ENCODE results near the gene KIN.
"Not testable (repeated sequence)": the region's sequence is repeated elsewhere in the genome, so short reads cannot be mapped to it uniquely, and the experiment has no call there.

Gene KIN

DNA sequence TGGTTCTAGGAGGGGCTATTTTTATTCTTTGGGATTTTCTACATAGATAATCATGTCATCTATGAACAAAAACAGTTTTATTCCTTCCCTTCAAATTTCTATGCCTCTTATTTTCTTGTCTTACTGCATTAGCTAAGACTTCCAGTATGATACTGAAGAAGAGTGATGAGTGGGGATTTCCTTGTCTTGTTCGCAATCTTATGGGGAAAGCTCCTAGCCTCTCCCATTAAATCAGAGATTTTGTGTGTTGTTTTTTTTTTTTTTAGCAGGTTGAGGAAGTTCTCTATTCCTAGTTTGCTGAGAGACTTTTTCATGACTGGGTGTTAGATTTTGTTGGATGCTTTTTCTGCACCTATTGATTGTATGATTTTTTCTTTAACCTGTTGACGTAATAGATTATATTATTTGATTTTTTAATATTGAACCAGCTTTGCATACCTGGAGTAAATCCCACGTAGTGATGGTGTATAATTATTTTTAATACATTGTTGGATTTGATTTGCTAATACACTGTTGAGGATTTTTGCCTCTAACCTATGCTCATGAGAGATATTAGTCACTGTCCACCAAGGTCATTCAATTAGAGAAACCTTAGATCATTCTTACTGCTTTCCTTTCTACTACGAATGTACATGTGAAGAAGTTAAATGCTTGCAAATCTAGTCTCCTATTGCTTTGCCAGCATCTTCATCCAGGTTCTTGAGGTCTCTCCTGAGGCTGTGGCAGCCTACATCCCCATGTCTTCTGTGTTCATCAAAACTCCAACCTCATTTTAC is 6.6 kb upstream of the KIN start:
- DNase-seq (ENCODE audit: low read depth), result no peak

DNA sequence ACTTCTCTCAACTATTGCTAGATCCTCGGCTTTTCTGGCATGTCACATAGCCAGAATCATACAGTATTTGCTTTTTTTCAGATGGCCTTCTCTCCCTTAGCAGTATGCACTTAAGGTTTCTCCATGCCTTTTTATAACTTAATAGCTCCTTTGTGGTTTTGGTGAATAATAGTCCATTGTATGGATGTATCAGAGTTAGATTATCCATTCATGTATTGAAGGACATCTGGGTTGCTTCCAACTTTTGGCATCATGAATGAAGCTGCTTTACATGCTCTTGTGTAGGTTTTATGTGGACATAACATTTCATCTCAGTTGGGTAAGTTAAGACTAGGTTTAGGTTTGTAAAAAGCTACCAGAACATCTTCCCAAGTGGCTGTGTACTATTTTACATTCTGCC is 4.7 kb upstream of the KIN start:
- no peak for DNase-seq (ENCODE audit: low read depth)

DNA sequence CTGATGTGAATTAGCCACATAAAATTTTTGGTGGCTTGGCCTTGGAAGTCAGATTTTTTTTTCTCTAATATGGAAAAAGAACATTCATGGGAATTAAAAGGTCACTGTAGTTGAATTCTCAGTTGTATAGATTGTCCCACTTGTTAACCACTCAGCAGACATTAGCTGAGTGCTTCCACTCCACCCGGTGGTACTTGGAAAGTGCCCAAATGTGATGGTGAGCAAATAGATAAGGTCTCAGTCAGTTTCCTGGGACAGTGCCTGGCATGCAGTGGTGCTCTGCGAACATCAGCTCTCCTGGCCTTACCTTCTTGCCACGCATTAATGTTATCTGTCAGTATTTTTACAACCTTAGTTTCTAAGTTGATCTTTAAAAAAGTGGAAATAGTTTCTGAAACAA is 1.6 kb upstream of the KIN start:
- DNase-seq (ENCODE audit: low read depth), result no peak

DNA sequence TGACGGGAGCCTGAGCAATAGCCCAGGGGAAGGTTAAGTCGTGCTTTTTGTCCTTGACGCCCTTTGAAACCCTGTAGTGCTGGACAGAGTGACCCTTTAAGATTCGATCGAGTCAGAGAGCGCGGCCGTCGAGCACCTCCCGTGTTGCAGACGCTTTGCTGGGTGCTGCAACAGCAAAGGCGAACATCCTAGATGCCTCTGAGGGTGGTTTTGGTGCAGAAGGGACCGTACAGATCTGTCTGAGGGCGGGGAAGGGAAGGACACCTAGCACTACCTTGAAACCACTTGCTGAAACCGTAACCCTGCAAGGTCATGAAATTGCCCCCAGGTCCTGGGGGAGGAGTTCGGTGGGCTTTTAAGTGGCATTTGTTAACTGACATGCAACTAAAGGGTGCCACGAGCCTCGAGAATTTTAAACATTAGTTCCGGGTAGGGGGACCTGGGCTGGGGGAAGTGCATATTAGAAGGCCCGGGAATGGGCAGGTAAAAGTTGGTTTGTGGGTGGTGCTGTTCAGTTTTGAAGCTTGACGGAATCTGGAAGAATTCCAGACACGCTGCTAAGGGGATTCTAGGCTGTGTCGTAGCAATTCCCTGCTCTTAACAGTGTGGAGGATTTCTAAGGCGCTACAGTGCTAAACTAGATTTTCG is 970 bp upstream of the KIN start:
- DNase-seq (ENCODE audit: low read depth), result no peak

DNA sequence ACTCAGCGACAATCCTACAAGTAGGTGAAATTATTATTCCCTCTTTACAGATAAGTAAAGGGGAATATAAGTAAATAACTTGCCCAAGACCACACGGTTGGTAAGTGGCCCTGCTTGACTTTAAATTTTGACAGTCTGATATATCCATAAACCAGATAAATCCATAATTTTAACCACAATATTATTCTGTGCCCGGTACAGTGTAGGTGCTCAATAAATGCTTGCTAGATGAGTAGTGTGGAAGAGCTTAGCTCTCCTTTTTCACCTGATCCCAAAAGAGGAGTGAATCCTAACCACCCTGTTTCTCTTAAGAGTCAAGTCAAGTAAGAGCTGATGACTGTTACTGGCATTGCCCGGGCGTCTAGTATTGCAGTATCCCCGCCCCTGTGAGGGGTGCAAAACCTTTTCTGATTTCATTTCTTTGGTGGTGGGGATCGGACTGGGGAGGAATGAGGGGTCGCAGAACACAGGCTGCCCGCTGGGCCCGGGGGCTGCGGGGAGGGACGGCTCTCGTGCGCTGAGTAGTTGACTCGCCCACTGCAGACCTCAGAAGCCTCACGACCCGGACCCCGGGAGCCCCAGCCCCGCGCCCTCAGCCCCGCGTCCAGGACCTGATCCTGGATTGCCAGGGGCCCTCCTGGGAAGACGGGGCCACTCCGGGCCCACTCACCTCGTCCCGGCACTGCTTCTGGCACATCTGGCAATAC is 490 bp downstream of the KIN start:
- DNase-seq (ENCODE audit: low read depth), result no peak

DNA sequence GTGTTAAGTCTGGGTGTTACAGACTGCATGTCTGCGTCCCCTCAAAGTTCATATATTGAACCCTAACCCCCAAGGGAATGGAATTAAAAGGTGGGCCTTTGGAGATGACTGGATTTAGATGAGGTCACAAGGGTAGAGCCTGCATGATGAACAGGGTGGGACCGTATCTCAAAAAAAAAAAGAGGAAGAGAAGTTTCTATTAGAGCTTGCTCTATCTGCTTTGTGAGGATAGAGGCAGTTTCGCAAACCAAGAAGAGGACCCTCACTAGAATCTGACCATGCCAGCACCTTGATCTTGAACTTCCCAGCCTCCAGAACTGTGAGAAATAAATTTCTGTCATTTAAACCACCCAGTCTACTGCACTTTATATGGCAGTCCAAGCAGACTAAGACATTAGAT is 1.4 kb downstream of the KIN start:
- no peak for DNase-seq (ENCODE audit: low read depth)

DNA sequence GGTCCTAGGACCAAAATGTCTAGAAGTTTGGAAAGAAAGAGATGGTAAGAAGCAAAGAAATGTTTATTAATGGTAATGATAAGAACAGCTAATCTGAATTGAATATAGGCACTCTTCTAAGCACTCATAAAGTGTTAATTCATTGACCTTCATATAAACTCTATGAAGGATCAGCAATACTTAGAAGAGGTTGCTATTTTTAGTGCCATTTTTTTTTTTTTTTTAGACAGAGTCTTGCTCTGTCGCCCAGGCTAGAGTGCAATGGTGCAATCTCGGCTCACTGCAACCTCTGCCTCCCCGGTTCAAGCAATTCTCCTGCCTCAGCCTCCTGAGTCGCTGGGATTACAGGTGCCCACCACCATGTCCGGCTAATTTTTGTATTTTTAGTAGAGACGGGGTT is 5.6 kb downstream of the KIN start:
- DNase-seq (ENCODE audit: low read depth), result not testable (repeated sequence)

DNA sequence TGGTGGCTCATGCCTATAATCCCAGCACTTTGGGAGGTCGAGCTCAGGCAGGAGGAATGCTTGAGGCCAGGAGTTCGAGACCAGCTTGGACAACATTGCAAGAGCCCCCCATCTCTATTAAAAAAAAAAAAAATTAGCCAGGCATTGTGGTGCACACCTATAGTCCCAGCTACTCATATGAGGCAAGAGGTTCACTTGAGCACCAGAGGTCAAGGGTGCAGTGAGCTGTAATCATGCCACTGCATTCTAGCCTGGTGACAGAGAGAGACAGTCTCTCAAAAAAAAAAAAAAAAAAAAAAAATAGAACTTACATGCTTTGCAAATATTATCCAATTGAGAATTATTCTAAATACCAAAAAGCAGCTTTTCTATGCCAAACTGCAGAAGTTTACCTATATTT is 11.0 kb downstream of the KIN start:
- DNase-seq (ENCODE audit: low read depth), result no peak

DNA sequence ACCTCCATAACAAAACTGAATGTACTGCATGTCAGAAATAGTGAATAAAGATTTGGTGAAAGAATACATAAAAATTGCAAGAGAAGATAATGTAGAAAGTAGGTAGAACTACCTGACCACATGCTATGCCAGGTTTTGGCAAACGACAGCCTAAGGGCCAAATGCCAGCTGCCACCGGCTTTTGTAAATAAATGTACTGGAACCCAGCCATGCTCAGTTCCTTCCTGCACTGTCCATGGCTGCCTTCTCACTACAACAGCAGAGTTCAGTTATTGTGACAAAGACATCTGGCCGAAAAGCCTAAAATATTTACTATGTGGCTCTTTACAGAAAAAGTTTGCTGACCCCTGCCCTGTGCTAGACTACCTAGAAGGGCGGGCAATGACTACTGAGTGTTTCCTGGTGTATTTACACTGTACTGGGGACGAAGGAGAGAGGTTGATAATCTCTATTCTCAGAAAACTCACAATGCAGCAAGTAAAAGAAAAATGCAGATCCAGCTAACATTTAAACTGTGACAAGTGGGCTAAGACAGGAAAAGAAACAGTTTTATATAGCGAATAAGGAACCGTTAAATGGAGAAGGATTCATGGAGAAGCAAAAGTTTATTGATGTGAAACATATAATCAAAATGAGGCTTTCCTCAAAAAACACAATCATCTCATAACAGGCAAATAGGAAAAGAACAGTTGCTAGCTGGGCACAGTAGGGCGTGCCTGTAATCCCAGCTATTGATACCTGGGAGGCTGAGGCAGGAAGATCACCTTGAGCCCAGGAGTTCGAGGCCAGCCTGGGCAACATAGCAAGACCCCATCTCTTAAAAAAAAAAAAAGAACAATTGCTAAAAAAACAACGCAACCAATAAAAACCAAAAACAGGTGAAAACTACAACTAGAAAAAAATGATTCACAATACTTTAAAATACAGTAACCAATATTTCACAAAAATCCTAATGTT is 13.7 kb downstream of the KIN start:
- no peak for DNase-seq (ENCODE audit: low read depth)

DNA sequence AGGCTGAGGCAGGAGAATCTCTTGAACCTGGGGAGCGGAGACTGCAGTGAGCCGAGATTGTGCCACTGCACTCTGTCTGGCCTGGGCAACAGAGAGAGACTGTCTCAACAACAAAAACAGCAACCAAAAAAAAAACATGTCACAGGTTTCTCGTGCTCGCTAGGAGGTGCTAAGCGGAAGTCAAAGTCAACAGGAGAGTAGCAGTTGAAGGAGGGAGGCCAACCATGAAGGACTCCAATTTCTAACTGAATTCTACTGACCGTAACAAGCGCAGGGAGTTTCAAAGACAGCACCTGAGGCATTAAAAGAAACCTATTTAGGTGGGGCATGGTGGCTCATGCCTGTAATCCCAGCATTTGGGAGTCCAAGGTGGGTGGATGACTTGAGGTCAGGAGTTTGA is 19.4 kb downstream of the KIN start:
- DNase-seq (ENCODE audit: low read depth), result no peak

DNA sequence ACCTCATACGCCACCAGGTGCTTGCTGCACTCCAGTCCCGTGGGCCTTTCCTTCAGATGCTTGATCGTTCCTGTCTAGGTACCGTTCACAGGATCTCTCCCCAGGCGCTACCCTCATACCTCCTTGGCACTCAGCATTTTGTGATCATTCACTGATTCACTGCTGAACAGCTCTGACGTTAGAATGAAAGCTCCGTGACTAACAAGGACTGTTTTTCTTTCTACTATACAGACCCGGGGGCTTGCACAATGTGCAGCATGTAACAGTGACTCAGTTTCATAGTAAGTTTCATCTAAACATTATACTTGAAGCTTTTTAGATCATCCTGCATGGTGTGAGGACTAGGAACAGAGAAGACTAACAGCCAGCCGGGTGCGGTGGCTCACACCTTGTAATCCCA is 20.6 kb downstream of the KIN start:
- peak; percentile 71 for DNase-seq (ENCODE audit: low read depth)

DNA sequence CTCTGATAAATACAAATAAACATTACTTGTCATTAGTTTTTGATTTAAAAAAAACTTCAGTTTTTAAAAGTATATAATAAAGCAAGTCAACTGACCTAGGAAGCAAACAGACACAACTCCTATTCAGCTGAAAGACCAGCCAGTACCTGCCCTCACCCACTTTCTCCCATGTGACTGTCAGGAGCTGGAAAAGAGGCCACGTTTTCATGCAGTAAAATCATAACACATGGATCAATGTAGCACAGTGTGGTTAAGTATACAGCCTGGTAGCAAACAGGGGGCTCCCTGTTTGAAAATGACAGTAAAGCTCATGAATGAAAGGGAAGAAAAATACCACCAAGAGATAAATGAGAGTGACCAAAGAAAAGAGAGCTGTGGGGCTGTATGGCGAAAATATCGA is 21.6 kb downstream of the KIN start:
- no peak for DNase-seq (ENCODE audit: low read depth)

DNA sequence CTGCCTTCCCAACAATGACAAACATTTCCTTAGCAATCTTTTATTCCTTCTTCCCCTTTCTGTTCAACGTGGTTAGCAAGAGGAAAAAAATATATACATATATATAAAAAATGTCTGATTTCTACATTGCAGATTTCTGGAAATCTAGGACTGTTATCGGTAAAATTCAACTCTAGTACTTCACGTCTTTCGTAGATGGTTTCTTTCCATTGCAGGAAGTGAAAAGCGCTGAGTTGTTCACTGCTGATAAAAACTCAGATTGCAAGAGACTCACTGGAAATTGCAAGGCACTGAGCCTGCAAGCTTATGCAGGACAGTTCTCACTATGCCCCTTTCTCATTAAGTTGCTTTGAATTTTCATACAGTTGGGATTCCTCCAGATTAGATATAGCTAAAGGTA is 23.9 kb downstream of the KIN start:
- no peak for DNase-seq (ENCODE audit: low read depth)

DNA sequence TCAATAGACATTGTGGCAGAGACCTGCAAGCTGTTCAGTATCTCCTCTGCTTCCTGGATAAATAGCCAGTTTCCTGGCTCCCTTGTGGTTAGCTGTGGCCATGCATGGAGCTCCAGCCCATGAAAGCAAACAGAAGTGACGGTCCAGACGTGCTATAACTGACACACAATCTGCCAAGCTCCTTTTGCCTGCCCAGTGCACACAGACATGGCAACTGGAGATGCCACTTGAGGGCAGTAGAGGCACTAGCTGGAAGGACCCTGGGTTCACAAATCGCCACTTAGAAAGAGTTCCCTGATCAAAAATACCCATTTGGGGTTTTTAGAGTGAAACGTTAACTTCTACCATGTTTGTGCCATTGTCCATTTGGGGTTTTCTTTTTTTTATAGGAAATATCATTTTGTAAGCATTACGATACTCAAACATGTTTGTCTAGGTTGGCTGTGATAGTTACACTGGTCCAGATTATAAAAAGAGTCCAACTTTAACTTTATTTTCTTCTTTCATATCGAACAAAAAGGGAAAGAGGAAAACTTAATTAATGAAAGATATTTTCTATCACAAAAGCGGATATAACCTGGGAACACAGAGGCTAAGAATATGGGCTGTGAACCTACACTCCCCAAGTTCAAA is 31.3 kb downstream of the KIN start:
- no peak for DNase-seq (ENCODE audit: low read depth)

DNA sequence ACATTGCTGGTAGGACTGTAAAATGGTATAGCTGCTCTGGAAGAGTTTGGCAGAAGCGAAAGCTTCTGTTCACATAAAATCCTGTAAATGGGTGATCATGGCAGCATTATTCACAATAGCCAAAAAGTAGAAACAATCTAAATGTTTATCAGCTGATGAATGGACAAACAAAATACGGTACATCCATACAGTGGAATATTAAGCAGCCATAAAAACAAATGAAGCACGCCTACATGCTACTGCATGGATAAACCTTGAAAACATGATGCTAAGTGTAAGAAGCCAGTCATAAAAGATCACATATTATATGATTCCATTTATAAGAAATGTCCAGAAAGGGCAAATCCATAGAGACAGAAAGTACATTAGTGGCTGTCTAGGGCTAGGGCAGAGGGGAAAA is 32.7 kb downstream of the KIN start:
- no peak for DNase-seq (ENCODE audit: low read depth)

DNA sequence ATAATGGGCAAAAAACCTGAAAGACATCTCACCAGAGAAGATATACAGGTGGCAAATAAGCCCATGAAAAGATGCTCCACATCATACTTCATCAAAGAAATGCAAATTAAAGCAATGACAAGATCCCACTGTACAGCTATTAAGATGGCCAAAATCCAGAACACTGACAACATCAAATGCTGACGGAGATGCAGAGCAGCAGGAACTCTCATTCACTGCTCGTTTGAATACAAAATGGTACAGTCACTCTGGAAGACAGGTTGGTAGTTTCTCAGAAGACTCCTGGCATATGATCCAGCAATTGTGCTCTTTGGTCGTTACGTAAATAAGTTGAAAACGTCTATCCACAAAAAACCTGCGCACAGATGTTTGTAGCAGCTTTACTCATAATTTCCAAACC is 35.5 kb downstream of the KIN start:
- no peak for DNase-seq (ENCODE audit: low read depth)

DNA sequence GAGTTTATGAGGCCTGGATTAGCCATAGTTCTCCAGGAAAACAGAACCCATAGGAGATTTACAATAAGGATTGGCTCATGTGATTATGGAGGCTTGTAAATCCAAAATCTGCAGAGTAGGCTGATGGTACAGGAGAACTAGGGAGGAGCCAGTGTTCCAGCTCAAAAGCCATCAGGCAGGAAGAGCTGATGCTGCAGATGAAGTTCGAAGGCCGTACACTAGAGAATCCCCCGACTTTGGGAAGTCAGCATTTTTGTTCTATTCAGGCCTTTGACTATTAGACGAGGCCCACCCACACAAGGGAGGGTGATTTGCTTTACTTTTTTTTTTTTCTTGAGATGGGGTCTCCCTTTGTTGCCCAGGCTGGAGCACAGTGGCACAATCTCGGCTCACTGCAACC is 37.6 kb downstream of the KIN start:
- no peak for DNase-seq (ENCODE audit: low read depth)

DNA sequence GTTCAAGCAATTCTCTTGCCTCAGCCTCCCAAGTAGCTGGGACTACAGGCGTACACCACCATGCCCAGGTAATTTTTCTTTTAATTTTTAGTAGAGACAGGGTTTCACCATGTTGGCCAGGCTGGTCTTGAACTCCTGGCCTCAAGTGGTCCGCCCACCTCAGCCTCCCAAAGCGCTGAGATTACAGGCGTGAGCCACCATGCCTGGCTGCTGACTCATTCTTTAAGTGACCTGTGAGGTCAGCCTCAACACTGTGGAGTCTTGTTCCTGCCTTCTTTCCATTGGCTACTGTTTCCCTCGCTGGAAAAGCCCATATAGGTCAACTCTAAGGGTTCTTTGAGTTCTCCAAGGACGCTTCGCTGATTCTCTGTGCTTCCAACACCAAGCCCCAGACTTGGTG is 39.2 kb downstream of the KIN start:
- not testable (repeated sequence) for DNase-seq (ENCODE audit: low read depth)

DNA sequence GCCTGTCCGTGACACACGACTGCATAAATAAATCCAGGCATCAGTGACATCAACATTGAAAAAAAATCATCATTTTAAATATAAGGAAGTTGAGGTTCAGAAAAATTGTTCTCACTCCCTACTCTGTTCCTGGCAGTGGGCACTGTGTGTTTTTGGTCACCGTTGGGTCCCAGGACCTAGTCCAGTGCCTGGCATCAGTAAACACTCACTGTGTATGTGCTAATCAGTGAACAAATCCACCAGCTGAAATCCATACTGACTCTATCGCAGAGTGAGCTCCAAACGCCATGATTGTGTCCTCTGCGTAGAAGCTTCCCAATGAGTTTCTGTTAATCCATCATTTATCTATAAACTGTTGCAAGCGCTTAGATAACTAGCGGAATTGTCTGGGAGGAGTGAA is 43.5 kb downstream of the KIN start:
- DNase-seq (ENCODE audit: low read depth), result no peak

DNA sequence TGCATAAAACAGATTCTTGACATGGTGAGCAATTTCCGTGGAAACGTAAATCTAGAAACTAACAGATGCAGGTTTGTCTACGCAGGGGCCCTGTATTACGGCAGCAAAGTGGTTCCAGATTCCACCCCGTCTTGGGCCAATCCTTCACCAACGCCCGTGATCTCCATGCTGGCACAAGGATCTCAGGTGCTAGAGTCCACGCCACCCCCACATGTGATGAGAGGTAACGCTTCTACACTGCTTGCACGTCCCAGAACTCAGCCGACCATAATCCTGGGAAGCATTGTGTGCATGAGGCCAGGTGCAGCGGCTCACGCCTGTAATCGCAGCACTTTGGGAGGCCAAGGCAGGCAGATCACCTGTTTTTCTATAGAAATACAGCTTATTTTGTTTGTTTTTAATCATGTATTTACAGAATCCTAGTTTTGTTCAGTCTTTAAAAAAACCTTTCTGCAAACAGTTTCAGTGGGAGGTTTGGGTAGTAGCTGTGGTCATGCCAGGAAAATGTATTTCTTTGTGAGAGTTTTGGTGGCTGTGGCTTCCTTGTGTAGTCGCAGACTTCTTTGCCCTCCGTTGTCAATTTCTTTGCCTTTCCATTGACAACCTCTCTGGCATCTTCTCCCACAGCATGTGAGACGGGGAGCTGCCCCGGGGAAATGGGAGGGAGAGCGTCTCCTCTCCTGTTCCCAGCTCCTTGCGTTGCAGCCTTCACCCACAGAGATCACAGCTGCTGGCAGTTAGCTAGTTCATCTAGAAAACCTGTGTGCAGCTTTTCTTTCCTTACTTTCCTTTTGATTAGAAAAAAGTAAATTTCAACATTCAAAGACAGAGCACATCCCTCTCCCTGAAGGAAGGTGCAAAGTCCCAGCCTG is 49.0 kb downstream of the KIN start:
- no peak for DNase-seq (ENCODE audit: low read depth)

DNA sequence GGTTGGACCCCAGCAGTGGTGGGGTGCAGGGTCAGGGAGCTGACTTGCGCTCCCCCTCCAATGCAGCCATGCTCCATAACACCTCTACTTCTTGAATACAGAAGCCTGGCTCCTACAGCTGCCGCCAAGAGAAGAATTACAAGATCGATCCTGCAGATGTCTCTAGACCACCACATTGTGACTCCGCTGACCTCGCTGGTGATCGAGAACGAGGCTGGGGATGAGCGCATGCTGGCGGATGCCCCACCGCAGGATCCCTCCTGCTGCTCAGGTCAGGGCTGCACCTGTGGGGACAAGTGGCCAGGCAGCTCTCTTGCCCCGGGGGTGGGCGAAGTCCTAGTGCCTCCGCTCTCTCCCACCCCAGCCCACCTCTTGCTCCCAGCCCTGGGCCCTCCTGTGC is 53.0 kb downstream of the KIN start:
- DNase-seq (ENCODE audit: low read depth), result no peak

All from fibroblast of gingiva (primary cell).